Measurements from ENCODE around the gene SLC35D2.

DNA sequence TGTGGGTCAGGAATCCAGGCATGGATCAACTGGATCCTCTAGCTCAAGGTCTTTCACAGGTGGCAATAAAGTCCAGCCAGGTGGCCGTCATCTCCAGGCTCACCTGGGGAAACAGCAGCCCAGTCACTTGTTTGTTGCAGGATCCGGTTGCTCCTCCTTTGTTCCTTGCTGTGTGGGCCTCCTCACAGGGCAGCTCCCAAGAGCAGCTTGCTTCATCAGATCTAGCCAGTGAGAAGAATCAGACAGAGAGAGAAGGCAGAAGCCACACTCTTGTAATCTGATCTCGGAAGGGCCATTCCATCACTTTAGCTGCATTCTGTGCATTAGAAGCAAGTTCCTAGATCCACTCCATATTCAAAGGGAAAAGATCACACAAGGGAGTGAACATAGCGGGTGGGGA lies 78.3 kb downstream of the SLC35D2 start:
- TF ChIP-seq EP300 (conservative IDR thresholded peaks at IDR 0.05; ENCODE audit: poor library complexity, severe bottlenecking) (no peak), EZH2 (IDR thresholded peaks at IDR 0.05; ENCODE audit: borderline replicate concordance, insufficient read depth, low read length, poor library complexity, severe bottlenecking) (no peak), SMC3 (conservative IDR thresholded peaks at IDR 0.05; ENCODE audit: poor library complexity) (no peak), POLR2AphosphoS5 (IDR thresholded peaks at IDR 0.05) (no peak), TAF1 (IDR thresholded peaks at IDR 0.05; ENCODE audit: low read depth) (no peak), MXI1 (conservative IDR thresholded peaks at IDR 0.05; ENCODE audit: poor library complexity, severe bottlenecking) (no peak), RAD21 (conservative IDR thresholded peaks at IDR 0.05) (no peak)
- TF ChIP-seq, protein P1, sequence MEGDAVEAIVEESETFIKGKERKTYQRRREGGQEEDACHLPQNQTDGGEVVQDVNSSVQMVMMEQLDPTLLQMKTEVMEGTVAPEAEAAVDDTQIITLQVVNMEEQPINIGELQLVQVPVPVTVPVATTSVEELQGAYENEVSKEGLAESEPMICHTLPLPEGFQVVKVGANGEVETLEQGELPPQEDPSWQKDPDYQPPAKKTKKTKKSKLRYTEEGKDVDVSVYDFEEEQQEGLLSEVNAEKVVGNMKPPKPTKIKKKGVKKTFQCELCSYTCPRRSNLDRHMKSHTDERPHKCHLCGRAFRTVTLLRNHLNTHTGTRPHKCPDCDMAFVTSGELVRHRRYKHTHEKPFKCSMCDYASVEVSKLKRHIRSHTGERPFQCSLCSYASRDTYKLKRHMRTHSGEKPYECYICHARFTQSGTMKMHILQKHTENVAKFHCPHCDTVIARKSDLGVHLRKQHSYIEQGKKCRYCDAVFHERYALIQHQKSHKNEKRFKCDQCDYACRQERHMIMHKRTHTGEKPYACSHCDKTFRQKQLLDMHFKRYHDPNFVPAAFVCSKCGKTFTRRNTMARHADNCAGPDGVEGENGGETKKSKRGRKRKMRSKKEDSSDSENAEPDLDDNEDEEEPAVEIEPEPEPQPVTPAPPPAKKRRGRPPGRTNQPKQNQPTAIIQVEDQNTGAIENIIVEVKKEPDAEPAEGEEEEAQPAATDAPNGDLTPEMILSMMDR (IDR thresholded peaks at IDR 0.05; ENCODE audit: poor library complexity, severe bottlenecking) = no peak
- TF ChIP-seq, protein P2, sequence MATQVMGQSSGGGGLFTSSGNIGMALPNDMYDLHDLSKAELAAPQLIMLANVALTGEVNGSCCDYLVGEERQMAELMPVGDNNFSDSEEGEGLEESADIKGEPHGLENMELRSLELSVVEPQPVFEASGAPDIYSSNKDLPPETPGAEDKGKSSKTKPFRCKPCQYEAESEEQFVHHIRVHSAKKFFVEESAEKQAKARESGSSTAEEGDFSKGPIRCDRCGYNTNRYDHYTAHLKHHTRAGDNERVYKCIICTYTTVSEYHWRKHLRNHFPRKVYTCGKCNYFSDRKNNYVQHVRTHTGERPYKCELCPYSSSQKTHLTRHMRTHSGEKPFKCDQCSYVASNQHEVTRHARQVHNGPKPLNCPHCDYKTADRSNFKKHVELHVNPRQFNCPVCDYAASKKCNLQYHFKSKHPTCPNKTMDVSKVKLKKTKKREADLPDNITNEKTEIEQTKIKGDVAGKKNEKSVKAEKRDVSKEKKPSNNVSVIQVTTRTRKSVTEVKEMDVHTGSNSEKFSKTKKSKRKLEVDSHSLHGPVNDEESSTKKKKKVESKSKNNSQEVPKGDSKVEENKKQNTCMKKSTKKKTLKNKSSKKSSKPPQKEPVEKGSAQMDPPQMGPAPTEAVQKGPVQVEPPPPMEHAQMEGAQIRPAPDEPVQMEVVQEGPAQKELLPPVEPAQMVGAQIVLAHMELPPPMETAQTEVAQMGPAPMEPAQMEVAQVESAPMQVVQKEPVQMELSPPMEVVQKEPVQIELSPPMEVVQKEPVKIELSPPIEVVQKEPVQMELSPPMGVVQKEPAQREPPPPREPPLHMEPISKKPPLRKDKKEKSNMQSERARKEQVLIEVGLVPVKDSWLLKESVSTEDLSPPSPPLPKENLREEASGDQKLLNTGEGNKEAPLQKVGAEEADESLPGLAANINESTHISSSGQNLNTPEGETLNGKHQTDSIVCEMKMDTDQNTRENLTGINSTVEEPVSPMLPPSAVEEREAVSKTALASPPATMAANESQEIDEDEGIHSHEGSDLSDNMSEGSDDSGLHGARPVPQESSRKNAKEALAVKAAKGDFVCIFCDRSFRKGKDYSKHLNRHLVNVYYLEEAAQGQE (IDR thresholded peaks at IDR 0.05; ENCODE audit: borderline replicate concordance) = no peak
